Ishikawa (cell line): ENCODE data around the gene PITPNM1.

Experiments used
- FOXM1 ChIP-seq: IDR thresholded peaks from 2 replicates; pipeline ENCODE4 v1.6.1; 2012; ENCODE audit warnings: low read depth, borderline replicate concordance
- TF ChIP-seq, protein P1 (sequence below): IDR thresholded peaks from 2 replicates; pipeline ENCODE4 v1.6.1; 2012

DNA sequence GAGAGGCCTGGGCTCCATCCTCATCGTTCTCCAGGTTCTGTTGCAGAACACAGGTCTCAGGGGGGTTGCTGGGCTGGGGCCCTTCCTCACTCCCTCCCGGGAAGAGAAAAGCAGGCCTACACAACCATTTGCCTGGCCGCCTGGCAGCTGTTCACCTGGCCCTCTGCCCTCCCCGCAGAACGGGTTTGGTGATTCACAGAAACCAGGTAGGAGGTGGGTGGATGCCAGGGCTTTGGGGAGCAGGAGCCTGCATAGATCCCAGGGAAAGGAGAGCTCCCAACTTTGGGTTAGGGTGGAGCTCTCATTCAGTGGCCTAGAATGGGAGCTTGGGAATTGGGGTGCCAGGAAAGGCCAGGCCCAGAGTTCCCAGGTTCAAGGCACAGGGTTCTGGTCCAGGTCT is 37.1 kb downstream of the PITPNM1 start:
- TF ChIP-seq FOXM1, result no peak
- TF ChIP-seq, protein P1, sequence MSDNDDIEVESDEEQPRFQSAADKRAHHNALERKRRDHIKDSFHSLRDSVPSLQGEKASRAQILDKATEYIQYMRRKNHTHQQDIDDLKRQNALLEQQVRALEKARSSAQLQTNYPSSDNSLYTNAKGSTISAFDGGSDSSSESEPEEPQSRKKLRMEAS, result peak; percentile 46; the same call in 1 of the 2 replicates
